ENCODE measurements around the gene TCF15.

GRCh38 chr20:618980-619379 is 8.9 kb upstream of the TCF15 start:
- no peak for TF ChIP-seq CTCF (IDR thresholded peaks at IDR 0.05; ENCODE audit: insufficient read depth, low read length, poor library complexity, severe bottlenecking)
- TF ChIP-seq EZH2phosphoT487 (conservative IDR thresholded peaks at IDR 0.05; ENCODE audit: low read length) = no peak

Data from SU-DHL-6 (cell line).